ENCODE data around the gene CAPZB. TPM values are rescaled to one million over a fixed set of nuclear protein-coding genes. Genes with fewer than 3 reads are reported as not detected.

Gene CAPZB
- polyA plus RNA-seq, 1 donor from 2014 or later: 159 TPM

DNA sequence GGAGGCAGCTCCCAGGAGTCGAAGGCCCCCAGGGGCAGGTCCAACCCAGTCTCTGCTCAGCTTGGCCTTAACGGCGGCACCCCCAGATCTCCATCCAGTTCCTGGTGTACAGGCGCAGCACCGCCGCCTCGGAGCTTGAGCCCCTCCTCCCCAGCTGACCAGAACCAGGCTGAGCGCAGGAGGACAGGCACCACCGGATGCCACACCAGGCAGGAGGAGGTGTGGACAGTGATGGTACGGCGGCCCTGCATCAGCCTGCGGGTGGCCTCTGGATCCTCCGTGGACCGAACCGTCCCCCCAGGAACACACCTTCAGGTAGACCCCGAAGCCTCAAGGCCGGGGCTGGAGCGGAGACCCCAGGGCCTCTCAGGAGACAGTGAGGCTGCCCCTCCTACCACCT, 156.9 kb downstream of the CAPZB start:
- H3F3A ChIP-seq (ENCODE audit: insufficient read depth, low read length, poor library complexity, severe bottlenecking): no peaks in the 10 kb centered on the region
- no peak overlapping the region for H3K27ac ChIP-seq (ENCODE audit: low read length)
- no peaks in the 10 kb centered on the region for H3K36me3 ChIP-seq (ENCODE audit: insufficient read depth, low read length)
- no peak overlapping the region for H2AFZ ChIP-seq (ENCODE audit: low read depth, low read length)
- no peaks in the 10 kb centered on the region for H3K79me2 ChIP-seq (replicated peaks; ENCODE audit: insufficient read depth, low read length)
- H3K9me2 ChIP-seq (ENCODE audit: insufficient read depth, low read length): no peaks in the 10 kb centered on the region
- no peak overlapping the region for H3K4me2 ChIP-seq (ENCODE audit: low read length)
- no peaks in the 10 kb centered on the region for H3K27me3 ChIP-seq (ENCODE audit: insufficient read depth, low read depth, low read length)
- no peak overlapping the region for H3K4me3 ChIP-seq (ENCODE audit: low read length)
- TF ChIP-seq MXI1 (conservative IDR thresholded peaks at IDR 0.05; ENCODE audit: poor library complexity, severe bottlenecking) (no peak), SMC3 (conservative IDR thresholded peaks at IDR 0.05; ENCODE audit: poor library complexity) (no peak), POLR2AphosphoS5 (IDR thresholded peaks at IDR 0.05) (no peak), EP300 (conservative IDR thresholded peaks at IDR 0.05; ENCODE audit: poor library complexity, severe bottlenecking) (no peak), RAD21 (conservative IDR thresholded peaks at IDR 0.05) (no peak), TAF1 (IDR thresholded peaks at IDR 0.05; ENCODE audit: low read depth) (no peak), EZH2 (IDR thresholded peaks at IDR 0.05; ENCODE audit: borderline replicate concordance, insufficient read depth, low read length, poor library complexity, severe bottlenecking) (no peak)
- TF ChIP-seq, protein P1, sequence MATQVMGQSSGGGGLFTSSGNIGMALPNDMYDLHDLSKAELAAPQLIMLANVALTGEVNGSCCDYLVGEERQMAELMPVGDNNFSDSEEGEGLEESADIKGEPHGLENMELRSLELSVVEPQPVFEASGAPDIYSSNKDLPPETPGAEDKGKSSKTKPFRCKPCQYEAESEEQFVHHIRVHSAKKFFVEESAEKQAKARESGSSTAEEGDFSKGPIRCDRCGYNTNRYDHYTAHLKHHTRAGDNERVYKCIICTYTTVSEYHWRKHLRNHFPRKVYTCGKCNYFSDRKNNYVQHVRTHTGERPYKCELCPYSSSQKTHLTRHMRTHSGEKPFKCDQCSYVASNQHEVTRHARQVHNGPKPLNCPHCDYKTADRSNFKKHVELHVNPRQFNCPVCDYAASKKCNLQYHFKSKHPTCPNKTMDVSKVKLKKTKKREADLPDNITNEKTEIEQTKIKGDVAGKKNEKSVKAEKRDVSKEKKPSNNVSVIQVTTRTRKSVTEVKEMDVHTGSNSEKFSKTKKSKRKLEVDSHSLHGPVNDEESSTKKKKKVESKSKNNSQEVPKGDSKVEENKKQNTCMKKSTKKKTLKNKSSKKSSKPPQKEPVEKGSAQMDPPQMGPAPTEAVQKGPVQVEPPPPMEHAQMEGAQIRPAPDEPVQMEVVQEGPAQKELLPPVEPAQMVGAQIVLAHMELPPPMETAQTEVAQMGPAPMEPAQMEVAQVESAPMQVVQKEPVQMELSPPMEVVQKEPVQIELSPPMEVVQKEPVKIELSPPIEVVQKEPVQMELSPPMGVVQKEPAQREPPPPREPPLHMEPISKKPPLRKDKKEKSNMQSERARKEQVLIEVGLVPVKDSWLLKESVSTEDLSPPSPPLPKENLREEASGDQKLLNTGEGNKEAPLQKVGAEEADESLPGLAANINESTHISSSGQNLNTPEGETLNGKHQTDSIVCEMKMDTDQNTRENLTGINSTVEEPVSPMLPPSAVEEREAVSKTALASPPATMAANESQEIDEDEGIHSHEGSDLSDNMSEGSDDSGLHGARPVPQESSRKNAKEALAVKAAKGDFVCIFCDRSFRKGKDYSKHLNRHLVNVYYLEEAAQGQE (IDR thresholded peaks at IDR 0.05; ENCODE audit: borderline replicate concordance): no peak
- TF ChIP-seq, protein P2, sequence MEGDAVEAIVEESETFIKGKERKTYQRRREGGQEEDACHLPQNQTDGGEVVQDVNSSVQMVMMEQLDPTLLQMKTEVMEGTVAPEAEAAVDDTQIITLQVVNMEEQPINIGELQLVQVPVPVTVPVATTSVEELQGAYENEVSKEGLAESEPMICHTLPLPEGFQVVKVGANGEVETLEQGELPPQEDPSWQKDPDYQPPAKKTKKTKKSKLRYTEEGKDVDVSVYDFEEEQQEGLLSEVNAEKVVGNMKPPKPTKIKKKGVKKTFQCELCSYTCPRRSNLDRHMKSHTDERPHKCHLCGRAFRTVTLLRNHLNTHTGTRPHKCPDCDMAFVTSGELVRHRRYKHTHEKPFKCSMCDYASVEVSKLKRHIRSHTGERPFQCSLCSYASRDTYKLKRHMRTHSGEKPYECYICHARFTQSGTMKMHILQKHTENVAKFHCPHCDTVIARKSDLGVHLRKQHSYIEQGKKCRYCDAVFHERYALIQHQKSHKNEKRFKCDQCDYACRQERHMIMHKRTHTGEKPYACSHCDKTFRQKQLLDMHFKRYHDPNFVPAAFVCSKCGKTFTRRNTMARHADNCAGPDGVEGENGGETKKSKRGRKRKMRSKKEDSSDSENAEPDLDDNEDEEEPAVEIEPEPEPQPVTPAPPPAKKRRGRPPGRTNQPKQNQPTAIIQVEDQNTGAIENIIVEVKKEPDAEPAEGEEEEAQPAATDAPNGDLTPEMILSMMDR (IDR thresholded peaks at IDR 0.05; ENCODE audit: poor library complexity, severe bottlenecking): no peak
- no peak overlapping the region for H3K9ac ChIP-seq (ENCODE audit: low read length)
- no peaks in the 10 kb centered on the region for H3K9me3 ChIP-seq (ENCODE audit: low read length)
- H4K20me1 ChIP-seq (ENCODE audit: insufficient read depth): no peaks in the 10 kb centered on the region

DNA sequence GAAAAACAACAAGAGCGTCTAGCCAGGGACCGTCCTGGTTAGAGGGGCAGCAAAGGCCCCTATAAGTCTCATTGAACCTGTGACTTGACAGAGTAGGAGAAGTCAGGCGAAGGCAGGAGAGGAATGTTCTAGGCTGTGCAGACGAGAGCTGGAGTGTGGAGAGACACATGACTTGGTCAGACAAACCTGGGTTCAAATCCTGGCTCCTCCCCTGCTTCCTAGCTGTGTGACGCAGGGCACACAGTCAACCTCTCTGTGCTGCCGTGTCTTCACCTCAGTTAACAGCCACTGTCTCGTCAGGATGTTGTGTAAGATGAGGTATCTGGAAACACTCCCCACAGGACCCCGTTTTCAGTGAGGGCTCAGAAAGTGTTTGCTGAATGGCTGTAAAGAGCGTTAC, 157.6 kb downstream of the CAPZB start:
- no peak overlapping the region for H3K9ac ChIP-seq (ENCODE audit: low read length)
- no peaks in the 10 kb centered on the region for H3K9me3 ChIP-seq (ENCODE audit: low read length)
- no peaks in the 10 kb centered on the region for H4K20me1 ChIP-seq (ENCODE audit: insufficient read depth)
- TF ChIP-seq, protein P1 (IDR thresholded peaks at IDR 0.05; ENCODE audit: borderline replicate concordance): no peak
- no peak for TF ChIP-seq POLR2AphosphoS5 (IDR thresholded peaks at IDR 0.05)
- no peak for TF ChIP-seq MXI1 (conservative IDR thresholded peaks at IDR 0.05; ENCODE audit: poor library complexity, severe bottlenecking)
- TF ChIP-seq, protein P2 (IDR thresholded peaks at IDR 0.05; ENCODE audit: poor library complexity, severe bottlenecking): no peak
- TF ChIP-seq RAD21 (conservative IDR thresholded peaks at IDR 0.05): no peak
- TF ChIP-seq EZH2 (IDR thresholded peaks at IDR 0.05; ENCODE audit: borderline replicate concordance, insufficient read depth, low read length, poor library complexity, severe bottlenecking): no peak
- no peak for TF ChIP-seq SMC3 (conservative IDR thresholded peaks at IDR 0.05; ENCODE audit: poor library complexity)
- TF ChIP-seq EP300 (conservative IDR thresholded peaks at IDR 0.05; ENCODE audit: poor library complexity, severe bottlenecking): no peak
- no peak overlapping the region for H3K4me2 ChIP-seq (ENCODE audit: low read length)
- H3F3A ChIP-seq (ENCODE audit: insufficient read depth, low read length, poor library complexity, severe bottlenecking): no peaks in the 10 kb centered on the region
- no peak overlapping the region for H3K4me3 ChIP-seq (ENCODE audit: low read length)
- no peaks in the 10 kb centered on the region for H3K9me2 ChIP-seq (ENCODE audit: insufficient read depth, low read length)
- H2AFZ ChIP-seq (ENCODE audit: low read depth, low read length): no peak overlapping the region
- no peaks in the 10 kb centered on the region for H3K36me3 ChIP-seq (ENCODE audit: insufficient read depth, low read length)
- no peaks in the 10 kb centered on the region for H3K79me2 ChIP-seq (replicated peaks; ENCODE audit: insufficient read depth, low read length)
- H3K27me3 ChIP-seq (ENCODE audit: insufficient read depth, low read depth, low read length): no peaks in the 10 kb centered on the region
- no peak overlapping the region for H3K27ac ChIP-seq (ENCODE audit: low read length)
